Left lung (tissue), 10 donors: ENCODE results near the gene CADM3. TPM values are rescaled to one million over a fixed set of nuclear protein-coding genes. Genes with fewer than 3 reads are reported as not detected.
A peak's percentile ranks its signal among the peaks of the same experiment; 100 is the strongest.

ENCODE experiments used
- ATAC-seq: fragments of 200-7000 bp; cut with Tn5 transposase; one replicate; pipeline ENCODE4 v1.9.1; 2020; ENCODE audit warnings: moderate library complexity
- DNase-seq, 4 donors: peaks; one replicate each; pipeline ENCODE4 v3.0.0-alpha.2; 2013 to 2020
- H3K27ac ChIP-seq, 2 donors: fragments of 200-600 bp; sonication (generic) in 1 of 2; one replicate each; pipeline versions ENCODE4 v1.5.0 to v1.8.0; 2020 to 2021
- H3K27me3 ChIP-seq, 2 donors: fragments of 200-600 bp; sonication (generic) in 1 of 2; one replicate each; pipeline versions ENCODE4 v1.5.0 to v1.8.0; 2020 to 2021
- H3K36me3 ChIP-seq, 2 donors: fragments of 200-600 bp; sonication (generic) in 1 of 2; one replicate each; pipeline versions ENCODE4 v1.5.0 to v1.8.0; 2020 to 2021
- H3K4me1 ChIP-seq, 2 donors: fragments of 200-600 bp; one replicate each; pipeline ENCODE4 v1.8.0; 2021
- H3K4me3 ChIP-seq, 2 donors: fragments of 200-600 bp; sonication (generic) in 1 of 2; one replicate each; pipeline versions ENCODE4 v1.5.0 to v1.8.0; 2020 to 2021; ENCODE audit warnings: mild to moderate bottlenecking in 1 of 2
- H3K9me3 ChIP-seq, 2 donors: fragments of 200-600 bp; sonication (generic) in 1 of 2; one replicate each; pipeline versions ENCODE4 v1.5.0 to v1.8.0; 2020 to 2021
- intact Hi-C, 2 donors: fragments of 100-400 bp; cut with DNase I; formaldehyde crosslinking; loops; one replicate each; pipeline versions ENCODE4 v1.11.2 to v1.14.2; 2022
- polyA plus RNA-seq, 6 donors: library from polyadenylated mRNA; unstranded; fragments of 120-200 nt; gene quantifications; one replicate each; pipeline ENCODE4 v1.2.1, GENCODE V29; 2013; ENCODE audit not compliant: insufficient read length in 6 of 6
- total RNA-seq, 2 donors: library from RNA; stranded (reverse); fragmentation: NEBNext Ultra II Directional; extraction: Animal tissue kit (Norgen Biotek cat#: 25700); gene quantifications; one replicate each; pipeline ENCODE4 v1.2.1, GENCODE V29; 2021
- TF ChIP-seq, protein P1 (sequence below), 2 donors: fragments of 200-600 bp; sonication (generic) in 1 of 2; IDR thresholded peaks; one replicate each; pipeline versions ENCODE4 v1.5.0 to v1.8.0; 2021; ENCODE audit warnings: antibody characterized with exemption in 2 of 2
- donor health status: DM: no; HTN: yes; CAD: no.
- donor health status: DM: no; HTN: no; CAD: no.

The CADM3 gene
- total and polyA plus RNA-seq, 8 donors, result 1.1 to 6.2 (median 1.6) TPM

DNA sequence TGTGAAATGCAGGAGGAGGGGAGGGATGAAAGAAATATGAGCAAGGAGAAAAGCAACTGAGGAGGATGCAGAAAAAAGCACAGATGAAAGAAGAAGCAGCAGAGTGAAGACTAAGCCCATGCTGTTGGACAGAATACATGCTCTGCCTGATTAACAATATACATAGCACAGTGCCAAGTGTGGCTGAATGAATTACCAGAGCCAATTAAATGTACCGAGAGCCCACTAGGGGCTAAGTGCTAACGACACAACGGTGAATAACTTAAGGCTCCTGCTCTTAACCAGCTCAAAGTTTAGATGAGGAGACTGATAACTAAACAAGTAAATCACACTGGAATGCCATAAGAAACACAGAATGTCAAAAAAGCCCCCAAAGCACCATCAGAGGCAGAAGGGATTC is 15.6 kb downstream of the CADM3 start:
- ATAC-seq (no peak), DNase-seq (no peak)
- TF ChIP-seq, protein P1, sequence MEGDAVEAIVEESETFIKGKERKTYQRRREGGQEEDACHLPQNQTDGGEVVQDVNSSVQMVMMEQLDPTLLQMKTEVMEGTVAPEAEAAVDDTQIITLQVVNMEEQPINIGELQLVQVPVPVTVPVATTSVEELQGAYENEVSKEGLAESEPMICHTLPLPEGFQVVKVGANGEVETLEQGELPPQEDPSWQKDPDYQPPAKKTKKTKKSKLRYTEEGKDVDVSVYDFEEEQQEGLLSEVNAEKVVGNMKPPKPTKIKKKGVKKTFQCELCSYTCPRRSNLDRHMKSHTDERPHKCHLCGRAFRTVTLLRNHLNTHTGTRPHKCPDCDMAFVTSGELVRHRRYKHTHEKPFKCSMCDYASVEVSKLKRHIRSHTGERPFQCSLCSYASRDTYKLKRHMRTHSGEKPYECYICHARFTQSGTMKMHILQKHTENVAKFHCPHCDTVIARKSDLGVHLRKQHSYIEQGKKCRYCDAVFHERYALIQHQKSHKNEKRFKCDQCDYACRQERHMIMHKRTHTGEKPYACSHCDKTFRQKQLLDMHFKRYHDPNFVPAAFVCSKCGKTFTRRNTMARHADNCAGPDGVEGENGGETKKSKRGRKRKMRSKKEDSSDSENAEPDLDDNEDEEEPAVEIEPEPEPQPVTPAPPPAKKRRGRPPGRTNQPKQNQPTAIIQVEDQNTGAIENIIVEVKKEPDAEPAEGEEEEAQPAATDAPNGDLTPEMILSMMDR (IDR thresholded peaks at IDR 0.05), result no peak
- H3K36me3 ChIP-seq, result no peaks in the 10 kb centered on the region
- peaks cover 17 to 48% of the 10 kb centered on the region in 2 donors for H3K27me3 ChIP-seq
- intact Hi-C loops, result no loop called here
- H3K4me3 ChIP-seq, result no peak overlapping the region
- H3K4me1 ChIP-seq, result peaks cover 0 to 5% of the 10 kb centered on the region in 2 donors
- no peak overlapping the region for H3K27ac ChIP-seq
- no peaks in the 10 kb centered on the region for H3K9me3 ChIP-seq

DNA sequence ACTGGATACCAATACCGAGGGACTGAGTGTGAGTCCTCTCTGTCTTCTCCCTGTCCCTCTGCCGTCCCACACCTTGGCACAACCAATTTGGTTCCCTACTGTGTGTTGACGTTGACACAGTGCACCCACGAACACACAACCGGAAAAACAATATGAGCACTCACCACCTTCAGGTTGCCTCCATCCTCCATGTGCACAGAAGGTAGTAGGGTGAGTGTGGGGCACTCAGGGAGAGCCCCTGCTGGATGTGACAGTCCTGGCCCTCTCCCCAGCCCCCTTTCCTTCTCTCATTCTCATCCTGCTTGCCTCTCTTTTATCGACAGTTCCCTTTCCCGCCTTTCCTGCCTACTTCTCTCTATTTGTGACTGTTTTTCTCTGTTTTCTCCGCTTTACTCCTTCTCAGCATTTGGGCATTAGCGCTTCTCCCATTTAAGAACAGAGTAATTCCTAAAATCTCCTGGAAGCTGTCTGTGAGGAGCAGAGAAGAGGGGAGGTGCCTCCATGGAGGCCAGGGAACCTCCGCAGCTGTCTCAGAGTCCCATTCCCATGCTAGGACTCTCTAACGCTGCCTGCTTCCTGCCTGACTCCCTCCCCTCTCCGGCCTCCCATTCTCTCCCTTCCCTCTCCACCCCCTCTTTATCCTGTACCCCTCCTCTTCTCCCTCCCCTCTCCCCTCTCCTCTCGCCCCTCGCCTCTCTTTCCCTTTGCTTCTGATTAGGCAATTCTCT is 16.4 kb downstream of the CADM3 start:
- Histone ChIP-seq H3K9me3 (no peaks in the 10 kb centered on the region), H3K27me3 (peaks cover 17 to 48% of the 10 kb centered on the region in 2 donors), H3K27ac (no peak overlapping the region), H3K4me3 (peak overlapping the region in 1 of 2 donors; percentile 17), H3K4me1 (peaks cover 0 to 5% of the 10 kb centered on the region in 2 donors), H3K36me3 (no peaks in the 10 kb centered on the region)
- intact Hi-C loops, result no loop called here
- peak; percentile 60 for ATAC-seq
- TF ChIP-seq, protein P1 (IDR thresholded peaks at IDR 0.05), result no peak
- DNase-seq, result no peak

DNA sequence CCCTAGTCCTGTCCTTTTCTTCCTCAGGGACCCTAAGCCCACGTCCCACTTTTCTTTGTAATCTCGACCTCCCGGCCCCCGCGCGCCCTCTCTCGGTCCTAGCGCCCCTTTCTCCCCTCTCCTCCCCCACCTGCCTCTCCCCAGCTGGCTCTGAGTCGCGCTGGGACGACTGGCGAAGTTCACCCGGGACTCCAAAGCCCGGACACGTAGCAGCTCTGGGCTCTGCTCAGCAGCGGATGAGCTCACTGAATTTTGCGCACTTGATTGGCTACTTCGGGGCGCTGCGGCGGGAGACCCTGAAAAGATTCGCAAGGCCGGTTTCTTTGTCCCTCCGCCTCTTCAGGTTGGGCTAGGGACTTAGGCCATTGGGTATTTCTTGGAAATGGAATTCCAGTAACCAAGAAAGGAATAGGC is 17.0 kb downstream of the CADM3 start:
- Histone ChIP-seq H3K36me3 (no peaks in the 10 kb centered on the region), H3K27ac (no peak overlapping the region), H3K27me3 (peaks cover 17 to 48% of the 10 kb centered on the region in 2 donors), H3K4me3 (peak overlapping the region in 1 of 2 donors; percentile 17), H3K4me1 (peaks cover 0 to 5% of the 10 kb centered on the region in 2 donors), H3K9me3 (no peaks in the 10 kb centered on the region)
- peak; percentile 98 for ATAC-seq
- peak; percentile 40 to 80 (median 73) for DNase-seq
- TF ChIP-seq, protein P1 (IDR thresholded peaks at IDR 0.05), result no peak
- intact Hi-C loops, result no loop called here

DNA sequence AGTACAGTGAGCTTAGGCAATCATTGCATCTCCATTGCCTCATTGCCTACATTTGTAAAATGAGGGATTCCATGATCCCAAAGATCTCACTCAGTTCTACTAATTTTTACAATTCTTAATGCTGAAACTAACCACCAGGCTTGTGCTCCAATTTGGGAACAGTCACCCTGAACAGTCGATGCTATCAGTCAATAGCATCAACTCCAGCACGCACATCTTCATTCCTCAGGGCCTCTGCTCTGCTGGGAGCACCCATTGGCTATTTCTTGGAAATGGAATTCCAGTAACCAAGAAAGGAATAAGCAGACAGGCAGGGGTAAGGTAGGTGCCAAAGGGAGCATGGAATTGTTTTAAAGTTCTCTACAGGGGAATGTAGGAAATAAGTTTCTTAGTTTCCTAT is 19.0 kb downstream of the CADM3 start:
- H3K9me3 ChIP-seq, result no peaks in the 10 kb centered on the region
- no peaks in the 10 kb centered on the region for H3K36me3 ChIP-seq
- intact Hi-C loops, result no loop called here
- no peak for ATAC-seq
- H3K27me3 ChIP-seq, result peaks cover 17 to 48% of the 10 kb centered on the region in 2 donors
- no peak overlapping the region for H3K4me3 ChIP-seq
- TF ChIP-seq, protein P1 (IDR thresholded peaks at IDR 0.05), result no peak
- H3K4me1 ChIP-seq, result peaks cover 0 to 5% of the 10 kb centered on the region in 2 donors
- no peak overlapping the region for H3K27ac ChIP-seq
- no peak for DNase-seq

DNA sequence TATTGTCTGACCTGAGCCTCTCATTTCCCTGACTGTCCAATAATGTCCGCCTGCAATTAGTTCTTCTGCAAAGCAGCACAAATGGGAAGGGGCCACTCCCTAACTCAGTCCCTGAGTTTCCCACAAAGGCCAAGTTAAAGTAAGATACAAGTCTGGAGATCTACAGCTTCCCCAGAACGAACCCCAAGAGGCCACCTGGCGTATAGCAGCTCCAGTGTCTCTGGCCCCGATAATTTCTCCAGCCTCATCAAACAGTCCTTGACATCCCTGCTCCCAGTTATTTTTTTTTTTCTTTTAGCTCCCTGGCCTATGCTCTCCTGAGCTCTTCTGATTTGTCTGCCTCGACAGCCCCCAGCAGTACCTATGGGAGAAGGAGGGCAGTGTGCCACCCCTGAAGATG is 25.1 kb downstream of the CADM3 start:
- ATAC-seq (no peak), DNase-seq (no peak)
- Histone ChIP-seq H3K4me1 (no peaks in the 10 kb centered on the region), H3K36me3 (no peaks in the 10 kb centered on the region), H3K27ac (no peak overlapping the region), H3K4me3 (no peak overlapping the region), H3K9me3 (no peaks in the 10 kb centered on the region), H3K27me3 (peaks cover 0 to 11% of the 10 kb centered on the region in 2 donors)
- intact Hi-C loops, result loop anchor here in 1 of 2 donors (5.0 kb wide), 1 partner anchor 34 kb away; no protein-coding TSS in a partner anchor
- TF ChIP-seq, protein P1 (IDR thresholded peaks at IDR 0.05), result no peak
